Measurements from ENCODE around the gene SPOP. TPM values are rescaled to one million over a fixed set of nuclear protein-coding genes. Genes with fewer than 3 reads are reported as not detected.
A peak's percentile ranks its signal among the peaks of the same experiment; 100 is the strongest.

SPOP gene
- total and polyA plus RNA-seq, 12 donors: 39.8 to 79.9 (median 65.8) TPM

DNA sequence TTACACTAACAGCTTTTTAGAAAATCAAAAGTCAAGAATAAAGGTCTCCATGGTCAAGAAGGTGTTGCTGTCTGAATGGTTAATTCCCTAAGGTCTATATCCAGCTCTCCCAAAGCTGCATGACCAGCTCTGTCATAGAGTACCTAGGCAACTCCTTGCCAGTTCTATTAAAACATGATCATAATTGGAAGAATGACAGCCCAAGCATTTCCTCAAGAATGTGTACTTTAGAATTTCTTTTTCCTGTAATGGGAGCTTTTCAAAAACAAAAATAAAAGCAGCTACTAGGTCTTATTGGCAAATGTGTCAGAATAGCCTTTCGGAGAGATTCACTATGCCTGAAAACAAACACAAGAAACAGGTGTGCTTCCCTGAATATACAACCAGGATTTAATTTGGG lies 7.9 kb downstream of the SPOP start:
- ATAC-seq: peak in 1 of 8 donors; percentile 44
- DNase-seq: no peak
- Histone ChIP-seq H3K27me3 (no peaks in the 10 kb centered on the region), H3K9me3 (no peaks in the 10 kb centered on the region), H3K4me1 (peaks cover 3 to 67% (median 48%) of the 10 kb centered on the region in 9 donors), H3K4me3 (no peak overlapping the region), H3K27ac (peak overlapping the region in 4 of 10 donors; percentile 8 to 38 (median 32)), H3K36me3 (peaks cover 0 to 45% (median 2%) of the 10 kb centered on the region in 9 donors)
- WGBS, 2 donors: 56 to 61% methylated on average over 1 of the region's 1 CpG
- no peak for TF ChIP-seq CTCF (IDR thresholded peaks at IDR 0.05)
- intact Hi-C loops (cut with DNase I): loop anchor here in 5 of 10 donors (5.0 to 10.0 kb wide), 3 partner anchors 45 to 55 kb away; no protein-coding TSS in a partner anchor

GRCh38 chr17:49667854-49668253 lies 10.0 kb downstream of the SPOP start:
- Histone ChIP-seq H3K4me1 (peaks cover 3 to 66% (median 49%) of the 10 kb centered on the region in 9 donors), H3K4me3 (no peak overlapping the region), H3K9me3 (no peaks in the 10 kb centered on the region), H3K27me3 (no peaks in the 10 kb centered on the region), H3K27ac (peak overlapping the region in 1 of 10 donors; percentile 8), H3K36me3 (peaks cover 0 to 49% (median 2%) of the 10 kb centered on the region in 9 donors)
- intact Hi-C loops (cut with DNase I): no loop called here
- DNase-seq (no peak), ATAC-seq (no peak)
- WGBS, 2 donors: 74 to 78% methylated on average over 2 of the region's 2 CpGs
- TF ChIP-seq CTCF (IDR thresholded peaks at IDR 0.05): no peak

DNA sequence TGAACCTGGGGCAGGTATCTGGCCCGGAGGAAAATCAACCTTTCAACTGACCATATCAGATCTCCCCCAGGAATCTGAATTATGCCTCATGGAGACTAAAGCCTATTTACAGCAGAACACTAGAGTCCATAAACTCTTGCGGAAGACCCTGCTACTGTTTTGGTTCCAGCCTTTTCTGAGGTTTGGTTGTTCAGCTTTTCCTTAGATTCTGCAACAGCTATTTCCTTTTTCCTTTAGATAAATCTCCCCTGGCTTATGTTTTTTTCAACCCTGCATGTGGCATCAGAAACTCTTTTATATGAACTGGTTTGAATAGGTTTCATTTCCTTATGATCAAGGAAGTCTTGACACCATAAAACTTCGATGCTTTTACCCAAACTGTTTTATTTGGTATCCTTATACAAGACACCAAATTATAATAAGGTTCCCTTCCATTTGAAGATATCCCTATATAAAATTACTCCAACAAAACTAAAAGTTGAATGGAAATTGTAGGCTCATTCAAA lies 13.1 kb downstream of the SPOP start:
- WGBS, 2 donors: 69 to 73% methylated on average over 3 of the region's 3 CpGs
- Histone ChIP-seq H3K27me3 (no peaks in the 10 kb centered on the region), H3K4me3 (no peak overlapping the region), H3K36me3 (peaks cover 0 to 56% (median 0%) of the 10 kb centered on the region in 9 donors), H3K9me3 (no peaks in the 10 kb centered on the region), H3K27ac (no peak overlapping the region), H3K4me1 (peaks cover 0 to 45% (median 37%) of the 10 kb centered on the region in 9 donors)
- intact Hi-C loops (cut with DNase I): no loop called here
- ATAC-seq: no peak
- DNase-seq: no peak
- TF ChIP-seq CTCF (IDR thresholded peaks at IDR 0.05): no peak

- intact Hi-C loops (cut with DNase I): no loop called here
- TF ChIP-seq CTCF (IDR thresholded peaks at IDR 0.05): no peak
- Histone ChIP-seq H3K4me1 (peaks cover 3 to 71% (median 30%) of the 10 kb centered on the region in 9 donors), H3K4me3 (no peak overlapping the region), H3K36me3 (peaks cover 0 to 48% (median 0%) of the 10 kb centered on the region in 9 donors), H3K9me3 (no peaks in the 10 kb centered on the region), H3K27ac (no peak overlapping the region), H3K27me3 (no peaks in the 10 kb centered on the region)
- no peak for ATAC-seq
- no peak for DNase-seq
- 79% methylated on average over 3 of the region's 3 CpGs for WGBS, 2 donors
Observed at GRCh38 chr17:49659661-49660382, 18.1 kb downstream of the SPOP start.
